ENCODE results near the gene JMJD8. TPM values are rescaled to one million over a fixed set of nuclear protein-coding genes. Genes with fewer than 3 reads are reported as not detected.
A peak's percentile ranks its signal among the peaks of the same experiment; 100 is the strongest.

The JMJD8 gene
- total and polyA plus RNA-seq, 9 of the 15 experiments (the other 6 are each of a cell fraction or from before 2014, with no cell fraction given): 1.2 to 50.6 (median 29.3) TPM

DNA sequence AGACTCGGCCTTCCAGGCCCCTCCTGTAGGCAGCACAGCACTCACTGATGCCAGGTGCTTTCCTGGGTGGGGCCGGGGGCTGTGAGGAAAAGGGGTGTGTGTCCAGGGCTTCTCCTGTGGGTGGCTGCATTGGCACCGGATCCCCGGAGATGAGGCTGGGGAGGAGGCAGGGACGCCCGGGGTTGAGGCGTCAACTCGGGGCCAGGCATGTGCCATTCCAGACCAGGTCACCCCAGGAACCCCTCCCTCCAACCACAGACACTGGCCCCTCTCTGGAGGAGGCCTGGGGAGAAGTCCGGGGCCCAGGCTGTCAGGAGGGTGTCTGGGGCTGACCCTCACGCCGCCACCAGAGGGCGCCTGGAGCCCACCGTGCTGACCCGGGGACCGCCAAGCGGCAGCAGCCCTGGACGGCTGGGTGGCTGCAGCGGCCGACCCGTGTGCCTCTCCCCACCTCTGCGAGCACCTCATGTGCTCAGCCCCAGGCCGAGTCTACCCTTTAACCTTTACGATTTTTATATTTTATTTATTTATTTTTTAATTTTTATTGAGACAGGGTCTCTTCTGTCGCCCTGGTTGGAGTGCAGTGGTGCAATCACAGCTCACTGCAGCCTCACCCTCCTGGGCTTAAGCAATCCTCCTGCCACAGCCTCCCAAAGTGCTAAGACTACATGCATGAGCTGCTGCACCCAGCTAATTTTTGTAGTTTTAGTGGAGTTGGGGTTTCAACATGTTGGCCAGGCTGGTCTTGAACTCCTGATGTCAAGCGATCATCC lies 27.6 kb upstream of the JMJD8 start (continued):
- TF ChIP-seq, protein P1, sequence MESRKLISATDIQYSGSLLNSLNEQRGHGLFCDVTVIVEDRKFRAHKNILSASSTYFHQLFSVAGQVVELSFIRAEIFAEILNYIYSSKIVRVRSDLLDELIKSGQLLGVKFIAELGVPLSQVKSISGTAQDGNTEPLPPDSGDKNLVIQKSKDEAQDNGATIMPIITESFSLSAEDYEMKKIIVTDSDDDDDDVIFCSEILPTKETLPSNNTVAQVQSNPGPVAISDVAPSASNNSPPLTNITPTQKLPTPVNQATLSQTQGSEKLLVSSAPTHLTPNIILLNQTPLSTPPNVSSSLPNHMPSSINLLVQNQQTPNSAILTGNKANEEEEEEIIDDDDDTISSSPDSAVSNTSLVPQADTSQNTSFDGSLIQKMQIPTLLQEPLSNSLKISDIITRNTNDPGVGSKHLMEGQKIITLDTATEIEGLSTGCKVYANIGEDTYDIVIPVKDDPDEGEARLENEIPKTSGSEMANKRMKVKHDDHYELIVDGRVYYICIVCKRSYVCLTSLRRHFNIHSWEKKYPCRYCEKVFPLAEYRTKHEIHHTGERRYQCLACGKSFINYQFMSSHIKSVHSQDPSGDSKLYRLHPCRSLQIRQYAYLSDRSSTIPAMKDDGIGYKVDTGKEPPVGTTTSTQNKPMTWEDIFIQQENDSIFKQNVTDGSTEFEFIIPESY (CRISPR knock-in tag; IDR thresholded peaks at IDR 0.05): peak; percentile 64
- TF ChIP-seq XRCC5 (IDR thresholded peaks at IDR 0.05; ENCODE audit: low read depth, low read length) (0 out of 2 replicates have a peak, but pooled peaks have one; percentile 73), PML (IDR thresholded peaks at IDR 0.05; ENCODE audit: low read length) (no peak), POLR2G (IDR thresholded peaks at IDR 0.05; ENCODE audit: low read depth, low read length) (peak; percentile 9; the same call in 1 of the 2 replicates), SPI1 (IDR thresholded peaks at IDR 0.05; ENCODE audit: borderline replicate concordance, low read depth, low read length) (no peak), STAG1 (CRISPR knock-in tag; IDR thresholded peaks at IDR 0.05; ENCODE audit: borderline replicate concordance) (peak; percentile 96), TRIM28 (IDR thresholded peaks at IDR 0.05) (no peak), JUN (IDR thresholded peaks at IDR 0.05; ENCODE audit: borderline replicate concordance, low read depth, low read length) (0 out of 2 replicates have a peak, but pooled peaks have one; percentile 17), JUN (CRISPR knock-in tag; IDR thresholded peaks at IDR 0.05; ENCODE audit: borderline replicate concordance) (no peak), FIP1L1 (IDR thresholded peaks at IDR 0.05; ENCODE audit: low read depth, low read length, poor library complexity, severe bottlenecking) (peak; percentile 49), RFX1 (IDR thresholded peaks at IDR 0.05) (peak; percentile 30; the same call in 1 of the 2 replicates), GABPB1 (CRISPR knock-in tag; IDR thresholded peaks at IDR 0.05) (peak; percentile 43; the same call in 1 of the 2 replicates), ZNF217 (CRISPR knock-in tag; IDR thresholded peaks at IDR 0.05) (no peak), ZNF146 (CRISPR knock-in tag; IDR thresholded peaks at IDR 0.05; ENCODE audit: unreplicated experiment) (no peak), KLF16 (IDR thresholded peaks at IDR 0.05) (0 out of 2 replicates have a peak, but pooled peaks have one; percentile 13), RBFOX2 (IDR thresholded peaks at IDR 0.05; ENCODE audit: low read depth, low read length) (0 out of 2 replicates have a peak, but pooled peaks have one; percentile 15), ADNP (tag; IDR thresholded peaks at IDR 0.05) (no peak)
- TF ChIP-seq, protein P2, sequence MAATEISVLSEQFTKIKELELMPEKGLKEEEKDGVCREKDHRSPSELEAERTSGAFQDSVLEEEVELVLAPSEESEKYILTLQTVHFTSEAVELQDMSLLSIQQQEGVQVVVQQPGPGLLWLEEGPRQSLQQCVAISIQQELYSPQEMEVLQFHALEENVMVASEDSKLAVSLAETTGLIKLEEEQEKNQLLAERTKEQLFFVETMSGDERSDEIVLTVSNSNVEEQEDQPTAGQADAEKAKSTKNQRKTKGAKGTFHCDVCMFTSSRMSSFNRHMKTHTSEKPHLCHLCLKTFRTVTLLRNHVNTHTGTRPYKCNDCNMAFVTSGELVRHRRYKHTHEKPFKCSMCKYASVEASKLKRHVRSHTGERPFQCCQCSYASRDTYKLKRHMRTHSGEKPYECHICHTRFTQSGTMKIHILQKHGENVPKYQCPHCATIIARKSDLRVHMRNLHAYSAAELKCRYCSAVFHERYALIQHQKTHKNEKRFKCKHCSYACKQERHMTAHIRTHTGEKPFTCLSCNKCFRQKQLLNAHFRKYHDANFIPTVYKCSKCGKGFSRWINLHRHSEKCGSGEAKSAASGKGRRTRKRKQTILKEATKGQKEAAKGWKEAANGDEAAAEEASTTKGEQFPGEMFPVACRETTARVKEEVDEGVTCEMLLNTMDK (IDR thresholded peaks at IDR 0.05; ENCODE audit: borderline replicate concordance, insufficient read depth, low read depth, low read length, poor library complexity, severe bottlenecking): peak; percentile 61
- TF ChIP-seq, protein P3, sequence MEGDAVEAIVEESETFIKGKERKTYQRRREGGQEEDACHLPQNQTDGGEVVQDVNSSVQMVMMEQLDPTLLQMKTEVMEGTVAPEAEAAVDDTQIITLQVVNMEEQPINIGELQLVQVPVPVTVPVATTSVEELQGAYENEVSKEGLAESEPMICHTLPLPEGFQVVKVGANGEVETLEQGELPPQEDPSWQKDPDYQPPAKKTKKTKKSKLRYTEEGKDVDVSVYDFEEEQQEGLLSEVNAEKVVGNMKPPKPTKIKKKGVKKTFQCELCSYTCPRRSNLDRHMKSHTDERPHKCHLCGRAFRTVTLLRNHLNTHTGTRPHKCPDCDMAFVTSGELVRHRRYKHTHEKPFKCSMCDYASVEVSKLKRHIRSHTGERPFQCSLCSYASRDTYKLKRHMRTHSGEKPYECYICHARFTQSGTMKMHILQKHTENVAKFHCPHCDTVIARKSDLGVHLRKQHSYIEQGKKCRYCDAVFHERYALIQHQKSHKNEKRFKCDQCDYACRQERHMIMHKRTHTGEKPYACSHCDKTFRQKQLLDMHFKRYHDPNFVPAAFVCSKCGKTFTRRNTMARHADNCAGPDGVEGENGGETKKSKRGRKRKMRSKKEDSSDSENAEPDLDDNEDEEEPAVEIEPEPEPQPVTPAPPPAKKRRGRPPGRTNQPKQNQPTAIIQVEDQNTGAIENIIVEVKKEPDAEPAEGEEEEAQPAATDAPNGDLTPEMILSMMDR (IDR thresholded peaks at IDR 0.05 in 2 of 3, conservative IDR thresholded peaks at IDR 0.05 in 1 of 3; ENCODE audit: insufficient read depth in 2 of 3, low read depth in 1 of 3, low read length in 3 of 3): peak; percentile 88 to 97 (median 96)
- TF ChIP-seq, protein P4, sequence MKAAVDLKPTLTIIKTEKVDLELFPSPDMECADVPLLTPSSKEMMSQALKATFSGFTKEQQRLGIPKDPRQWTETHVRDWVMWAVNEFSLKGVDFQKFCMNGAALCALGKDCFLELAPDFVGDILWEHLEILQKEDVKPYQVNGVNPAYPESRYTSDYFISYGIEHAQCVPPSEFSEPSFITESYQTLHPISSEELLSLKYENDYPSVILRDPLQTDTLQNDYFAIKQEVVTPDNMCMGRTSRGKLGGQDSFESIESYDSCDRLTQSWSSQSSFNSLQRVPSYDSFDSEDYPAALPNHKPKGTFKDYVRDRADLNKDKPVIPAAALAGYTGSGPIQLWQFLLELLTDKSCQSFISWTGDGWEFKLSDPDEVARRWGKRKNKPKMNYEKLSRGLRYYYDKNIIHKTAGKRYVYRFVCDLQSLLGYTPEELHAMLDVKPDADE (conservative IDR thresholded peaks at IDR 0.05; ENCODE audit: control insufficient read depth, low read depth, low read length): 0 out of 2 replicates have a peak, but pooled peaks have one; percentile 26

All from K562 (cell line).